Tibial nerve (tissue), 4 donors: ENCODE data around the gene MAG. TPM values are rescaled to one million over a fixed set of nuclear protein-coding genes. Genes with fewer than 3 reads are reported as not detected.

ENCODE experiments used
- DNase-seq, 2 donors: peaks; one replicate each; pipeline ENCODE4 v3.0.0-alpha.2; 2019; ENCODE audit warnings: low spot score in 2 of 2
- H3K27ac ChIP-seq, 4 donors: fragments of 200-600 bp; sonication (generic) in 3 of 4; one replicate each; pipeline ENCODE4 v1.5.1; 2017 to 2019; ENCODE audit warnings: mild to moderate bottlenecking in 1 of 4
- H3K27me3 ChIP-seq, 2 donors: fragments of 200-600 bp; sonication (generic) in 1 of 2; one replicate each; pipeline versions ENCODE4 v1.5.1 to v1.6.0; 2017 to 2019
- H3K36me3 ChIP-seq, 3 donors: fragments of 200-600 bp; sonication (generic); one replicate each; pipeline ENCODE4 v1.5.1; 2018 to 2019
- H3K4me1 ChIP-seq, 4 donors: fragments of 200-600 bp; sonication (generic) in 3 of 4; one replicate each; pipeline ENCODE4 v1.5.1; 2017 to 2019
- H3K4me3 ChIP-seq, 4 donors: fragments of 200-600 bp; sonication (generic) in 3 of 4; one replicate each; pipeline ENCODE4 v1.5.1; 2017 to 2019; ENCODE audit warnings: mild to moderate bottlenecking in 1 of 4, moderate library complexity in 1 of 4
- H3K9me3 ChIP-seq, 4 donors: fragments of 200-600 bp; sonication (generic) in 3 of 4; one replicate each; pipeline ENCODE4 v1.5.1; 2017 to 2019
- CTCF ChIP-seq, 5 experiments: fragments of 200-600 bp in 3 of 5; fragments of 450-650 bp in 2 of 5; sonication (generic) in 3 of 5; IDR thresholded peaks; one replicate each; pipeline ENCODE4 v1.5.1; 2016 to 2019; ENCODE audit warnings: antibody characterized with exemption in 5 of 5, mild to moderate bottlenecking in 3 of 5, moderate library complexity in 2 of 5
- EP300 ChIP-seq, 2 donors: sonication (generic); formaldehyde crosslinking; IDR thresholded peaks; one replicate each; pipeline ENCODE4 v1.6.1; 2017; ENCODE audit warnings: antibody characterized with exemption in 2 of 2, mild to moderate bottlenecking in 1 of 2
- POLR2A ChIP-seq, 2 donors: fragments of 450-650 bp; IDR thresholded peaks; one replicate each; pipeline ENCODE4 v1.6.1; 2017; ENCODE audit warnings: antibody characterized with exemption in 2 of 2, mild to moderate bottlenecking in 2 of 2, moderate library complexity in 2 of 2
- WGBS, 2 donors: methylation state at CpG; one replicate each; pipeline ENCODE4 v1.1.5; 2018; 5-methylcytosine and 5-hydroxymethylcytosine counted together
- total RNA-seq, 4 donors: library from RNA; depleted of rRNA; stranded (reverse); fragments of >200 nt; gene quantifications; one replicate each; pipeline ENCODE4 v1.1.0, GENCODE V29; 2016

The MAG gene
- total RNA-seq, 4 donors from 2014 or later = 31.8 to 49.6 (median 38.4) TPM

- no peaks in the 10 kb centered on the region for H3K27me3 ChIP-seq
- H3K4me1 ChIP-seq = peaks cover 0 to 6% (median 0%) of the 10 kb centered on the region in 4 donors
- H3K9me3 ChIP-seq = no peaks in the 10 kb centered on the region
- 83 to 92% methylated on average over 6 to 7 of the region's 7 CpGs for WGBS, 2 donors
- H3K36me3 ChIP-seq = no peaks in the 10 kb centered on the region
- TF ChIP-seq POLR2A (IDR thresholded peaks at IDR 0.05) = no peak
- no peak overlapping the region for H3K4me3 ChIP-seq
- H3K27ac ChIP-seq = no peak overlapping the region
- DNase-seq = no peak
Measured at GRCh38 chr19:35350591-35350990, 58.6 kb downstream of the MAG start.

- Histone ChIP-seq H3K27ac (no peak overlapping the region), H3K4me1 (peaks cover 0 to 6% (median 0%) of the 10 kb centered on the region in 4 donors), H3K4me3 (no peak overlapping the region), H3K27me3 (no peaks in the 10 kb centered on the region), H3K36me3 (no peaks in the 10 kb centered on the region), H3K9me3 (no peaks in the 10 kb centered on the region)
- WGBS, 2 donors = 88 to 90% methylated on average over 36 to 45 of the region's 47 CpGs
- TF ChIP-seq EP300 (IDR thresholded peaks at IDR 0.05) (no peak), CTCF (IDR thresholded peaks at IDR 0.05) (no peak), POLR2A (IDR thresholded peaks at IDR 0.05) (no peak)
- DNase-seq = no peak
Measured at GRCh38 chr19:35351411-35352176, 59.6 kb downstream of the MAG start.

- Histone ChIP-seq H3K27me3 (no peaks in the 10 kb centered on the region), H3K4me1 (peaks cover 0 to 2% (median 0%) of the 10 kb centered on the region in 4 donors), H3K36me3 (no peaks in the 10 kb centered on the region), H3K27ac (no peak overlapping the region), H3K4me3 (no peak overlapping the region), H3K9me3 (no peaks in the 10 kb centered on the region)
- TF ChIP-seq POLR2A (IDR thresholded peaks at IDR 0.05) = no peak
- TF ChIP-seq CTCF (IDR thresholded peaks at IDR 0.05) = no peak
- no peak for TF ChIP-seq EP300 (IDR thresholded peaks at IDR 0.05)
- WGBS, 2 donors = 73 to 89% methylated on average over 15 to 16 of the region's 18 CpGs
- DNase-seq = no peak
Measured at GRCh38 chr19:35352177-35352447, 60.2 kb downstream of the MAG start.

- H3K27me3 ChIP-seq = no peaks in the 10 kb centered on the region
- no peak overlapping the region for H3K4me3 ChIP-seq
- peaks cover 0 to 1% (median 0%) of the 10 kb centered on the region in 4 donors for H3K4me1 ChIP-seq
- 27 to 35% methylated on average over 30 to 32 of the region's 32 CpGs for WGBS, 2 donors
- H3K36me3 ChIP-seq = no peaks in the 10 kb centered on the region
- no peaks in the 10 kb centered on the region for H3K9me3 ChIP-seq
- peak in 1 of 2 donors; percentile 23 for DNase-seq
- TF ChIP-seq EP300 (IDR thresholded peaks at IDR 0.05) (no peak), CTCF (IDR thresholded peaks at IDR 0.05) (peak; percentile 66 to 75 (median 72))
- no peak overlapping the region for H3K27ac ChIP-seq
Measured at GRCh38 chr19:35352448-35353304, 60.7 kb downstream of the MAG start.

- Histone ChIP-seq H3K36me3 (no peaks in the 10 kb centered on the region), H3K27me3 (no peaks in the 10 kb centered on the region), H3K27ac (no peak overlapping the region), H3K4me3 (no peak overlapping the region), H3K4me1 (peaks cover 0 to 7% (median 0%) of the 10 kb centered on the region in 4 donors), H3K9me3 (no peaks in the 10 kb centered on the region)
- no peak for TF ChIP-seq EP300 (IDR thresholded peaks at IDR 0.05)
- TF ChIP-seq POLR2A (IDR thresholded peaks at IDR 0.05) = no peak
- TF ChIP-seq CTCF (IDR thresholded peaks at IDR 0.05) = no peak
- no peak for DNase-seq
- WGBS, 2 donors = 65 to 76% methylated on average over 9 of the region's 9 CpGs
Measured at GRCh38 chr19:35353635-35354034, 61.7 kb downstream of the MAG start.
